Activated CD8-positive, alpha-beta memory T cell treated with anti-CD3 and anti-CD28 coated beads for 4 hours (primary cell): ENCODE results near the gene SLC2A13.
"Not testable (repeated sequence)": the region's sequence is repeated elsewhere in the genome, so short reads cannot be mapped to it uniquely, and the experiment has no call there.

ENCODE experiments used
- DNase-seq, 2 donors: peaks; one replicate each; pipeline ENCODE4 v3.0.0-alpha.2; 2020; ENCODE audit warnings: low read depth in 2 of 2

The SLC2A13 gene

DNA sequence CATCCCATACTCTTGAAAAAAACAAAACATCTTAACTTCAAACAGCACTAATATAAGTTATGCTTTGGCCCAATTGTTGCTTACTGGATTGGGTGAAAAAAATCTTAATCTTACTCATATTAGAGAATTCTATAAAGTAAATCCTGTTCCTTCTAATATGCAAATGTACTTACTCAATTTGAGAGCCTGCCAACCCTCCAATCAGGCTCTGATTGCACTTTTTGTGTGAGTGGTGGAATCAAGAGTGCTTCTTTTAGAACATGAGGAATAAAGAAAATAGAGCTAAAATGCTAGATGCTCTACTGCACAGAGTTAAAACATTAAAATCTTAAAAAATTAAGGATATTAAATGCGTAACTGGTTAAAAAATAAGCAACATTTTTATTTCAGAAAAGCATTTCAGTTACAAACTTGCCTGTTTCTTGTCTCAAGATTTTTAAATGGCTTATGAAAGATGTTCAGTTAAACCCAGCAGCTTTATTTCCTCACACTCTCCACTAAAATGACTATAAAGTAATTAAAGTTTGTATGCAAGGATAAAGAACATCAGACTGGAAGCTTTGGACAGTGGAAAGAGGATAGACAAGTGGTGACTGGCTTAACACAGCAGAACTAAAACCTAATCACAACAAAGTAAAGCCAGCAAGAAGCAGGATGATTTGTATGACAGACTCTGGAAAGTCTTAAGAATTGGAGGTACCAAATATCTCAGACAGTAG is 177.5 kb downstream of the SLC2A13 start:
- no peak for DNase-seq

DNA sequence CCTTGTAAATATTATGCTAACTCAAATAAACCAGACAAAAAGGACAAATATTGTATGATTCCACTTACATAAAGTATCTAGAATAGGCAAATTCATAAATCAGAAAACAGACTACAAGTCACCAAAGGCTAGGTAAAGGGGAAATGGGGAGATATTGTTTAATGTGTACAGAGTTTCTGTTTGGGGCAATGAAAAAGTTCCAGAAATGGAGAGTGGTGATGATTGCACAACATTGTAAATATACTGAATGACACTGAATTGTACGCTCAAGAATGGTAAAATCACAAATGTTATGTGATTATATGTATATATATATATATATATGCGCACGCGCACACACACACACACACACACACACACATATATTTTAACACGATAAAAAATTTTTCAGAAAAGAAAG is 182.5 kb downstream of the SLC2A13 start:
- DNase-seq, result no peak

DNA sequence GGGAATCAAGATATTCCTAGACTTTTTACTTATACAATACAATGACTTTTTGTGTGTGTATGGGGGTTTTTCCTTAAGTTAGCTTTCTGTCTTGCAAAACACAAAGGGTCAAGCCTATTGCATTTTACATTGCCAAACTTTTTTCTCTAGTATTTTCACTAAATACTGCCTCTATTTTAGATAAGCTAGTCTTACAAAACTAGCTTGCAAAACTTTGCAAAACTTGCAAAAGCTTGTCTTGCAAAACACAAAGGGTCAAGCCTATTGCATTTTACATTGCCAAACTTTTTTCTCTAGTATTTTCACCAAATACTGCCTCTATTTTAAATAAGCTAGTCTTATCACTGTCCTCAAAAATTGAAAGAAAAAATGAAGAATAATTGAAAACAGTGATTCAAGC is 183.3 kb downstream of the SLC2A13 start:
- not testable (repeated sequence) for DNase-seq

- no peak for DNase-seq
Observed at GRCh38 chr12:39920647-39921046, 185.2 kb downstream of the SLC2A13 start.

GRCh38 chr12:39920222-39920621 is 185.7 kb downstream of the SLC2A13 start:
- DNase-seq, result no peak

DNA sequence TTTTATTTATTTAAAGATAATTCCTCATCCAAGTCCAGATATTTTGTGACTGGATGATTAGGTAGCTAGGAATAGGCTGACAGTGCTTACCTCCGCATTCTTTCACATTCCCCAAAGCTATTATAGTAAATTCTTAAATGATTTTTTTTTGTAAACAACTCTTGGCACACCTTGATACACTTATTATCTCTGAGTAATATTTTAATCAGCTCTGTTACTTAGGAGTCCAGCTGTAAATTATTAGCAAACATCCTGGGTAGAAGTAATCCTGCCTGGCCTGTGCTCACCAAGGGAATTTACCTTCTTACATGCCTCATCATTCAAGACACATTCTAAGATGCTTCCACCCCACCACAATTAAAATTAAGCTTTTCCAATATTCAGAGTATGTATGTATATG is 186.1 kb downstream of the SLC2A13 start:
- DNase-seq, result no peak

GRCh38 chr12:39915249-39915648 is 190.6 kb downstream of the SLC2A13 start:
- no peak for DNase-seq

GRCh38 chr12:39912211-39912980 is 193.5 kb downstream of the SLC2A13 start:
- DNase-seq, result no peak

GRCh38 chr12:39906237-39906636 is 199.6 kb downstream of the SLC2A13 start:
- DNase-seq, result no peak

GRCh38 chr12:39905152-39905551 is 200.7 kb downstream of the SLC2A13 start:
- DNase-seq, result no peak

GRCh38 chr12:39902821-39903220 is 203.1 kb downstream of the SLC2A13 start:
- DNase-seq, result no peak

- DNase-seq, result no peak
Observed at GRCh38 chr12:39897315-39897714, 208.6 kb downstream of the SLC2A13 start.

DNA sequence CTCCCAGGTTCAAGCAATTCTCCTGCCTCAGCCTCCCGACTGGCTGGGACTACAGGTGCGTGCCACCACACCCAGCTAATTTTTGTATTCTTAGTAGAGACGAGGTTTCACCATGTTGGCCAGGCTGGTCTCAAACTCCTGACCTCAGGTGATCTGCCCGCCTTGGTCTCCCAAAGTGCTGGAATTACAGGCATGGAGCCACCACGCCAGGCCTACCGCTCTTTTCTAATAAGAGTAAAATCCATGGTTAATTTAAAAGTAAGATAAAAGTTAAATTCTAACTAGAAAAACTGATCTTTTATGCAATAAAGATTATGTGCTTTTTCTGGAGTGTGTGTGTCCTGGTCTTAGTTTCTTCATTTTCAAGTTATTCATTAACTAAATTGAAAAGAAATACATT is 212.5 kb downstream of the SLC2A13 start:
- DNase-seq, result not testable (repeated sequence)

DNA sequence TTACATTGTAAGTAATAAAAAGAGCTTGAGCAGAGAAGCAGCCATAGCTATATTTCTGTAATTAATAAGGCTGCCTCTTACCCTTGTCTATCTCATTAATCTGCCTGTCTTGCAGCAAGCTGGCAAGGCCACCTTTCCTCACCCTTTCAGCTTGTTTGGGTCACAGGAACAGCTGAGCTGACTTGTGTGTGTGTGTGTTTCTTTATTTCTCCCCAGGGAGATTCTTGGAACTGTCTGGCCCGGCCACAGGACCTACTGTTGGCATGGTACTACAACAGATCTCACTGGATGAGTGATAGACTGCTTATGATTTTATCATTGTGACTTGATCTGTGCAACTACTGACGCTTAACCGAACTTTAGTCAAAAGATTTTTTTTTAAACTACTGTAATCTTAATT is 213.7 kb downstream of the SLC2A13 start:
- no peak for DNase-seq

- no peak for DNase-seq
Observed at GRCh38 chr12:39887856-39888255, 218.0 kb downstream of the SLC2A13 start.

DNA sequence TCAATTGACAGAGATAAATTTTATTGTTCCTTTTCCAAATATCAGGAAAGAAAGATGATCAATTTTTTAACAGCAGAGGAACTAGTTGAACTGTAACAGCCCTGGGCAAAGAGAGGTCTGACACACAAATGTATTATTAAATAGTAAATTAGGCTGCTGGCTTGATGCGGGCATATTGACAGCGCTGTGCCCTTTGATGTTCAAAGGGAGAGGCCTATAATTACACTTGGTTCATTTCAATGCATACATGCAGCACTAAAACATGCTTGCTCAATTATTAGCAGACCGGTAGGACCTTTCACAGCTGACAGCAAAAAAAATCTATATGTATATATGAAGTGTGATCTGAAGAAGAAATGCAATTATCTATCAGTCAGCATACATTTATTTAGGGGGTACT is 219.8 kb downstream of the SLC2A13 start:
- DNase-seq, result no peak

DNA sequence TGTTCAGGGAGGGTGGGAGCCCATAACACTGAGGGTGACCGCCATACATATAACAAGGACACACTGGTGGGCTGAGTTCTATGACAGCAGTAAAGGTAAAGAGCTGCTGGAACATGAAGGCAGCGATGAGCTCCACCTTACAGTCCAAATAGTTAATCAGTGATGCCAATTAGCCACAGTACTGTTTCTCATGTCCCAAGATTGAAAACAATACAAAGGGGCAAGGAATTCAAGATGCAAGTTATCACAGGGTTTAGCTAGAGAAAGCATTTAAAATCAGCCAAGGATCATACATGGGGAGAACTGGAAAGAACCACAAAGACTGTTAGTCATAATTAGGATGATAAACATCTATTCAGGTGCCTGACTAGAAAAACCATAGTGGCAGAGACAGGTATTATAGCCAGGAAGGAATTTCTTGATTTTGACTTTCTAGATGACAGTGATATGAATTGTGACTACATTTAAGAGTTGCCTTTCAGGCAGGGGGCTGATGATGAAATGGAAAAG is 221.2 kb downstream of the SLC2A13 start:
- no peak for DNase-seq

- no peak for DNase-seq
Observed at GRCh38 chr12:39883411-39883810, 222.5 kb downstream of the SLC2A13 start.

DNA sequence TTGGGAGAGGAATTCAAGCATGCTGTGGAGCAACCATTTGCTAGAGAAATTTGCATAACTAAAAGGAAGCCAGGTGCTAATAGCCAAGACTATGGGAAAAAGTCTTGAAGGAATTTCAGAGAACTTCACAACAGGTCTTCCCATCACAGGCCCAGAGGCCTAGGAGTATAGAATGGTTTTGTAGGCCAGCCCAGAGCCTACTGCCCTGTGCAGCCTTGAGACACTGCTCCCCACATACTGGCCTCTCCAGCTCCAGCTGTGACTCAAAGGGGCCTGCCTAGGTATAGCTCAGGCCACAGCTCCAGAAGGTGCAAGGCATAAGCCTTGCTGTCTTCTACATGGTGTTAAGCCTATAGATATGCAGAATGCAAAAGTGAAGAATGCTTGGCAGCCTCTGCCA is 227.1 kb downstream of the SLC2A13 start:
- no peak for DNase-seq

DNA sequence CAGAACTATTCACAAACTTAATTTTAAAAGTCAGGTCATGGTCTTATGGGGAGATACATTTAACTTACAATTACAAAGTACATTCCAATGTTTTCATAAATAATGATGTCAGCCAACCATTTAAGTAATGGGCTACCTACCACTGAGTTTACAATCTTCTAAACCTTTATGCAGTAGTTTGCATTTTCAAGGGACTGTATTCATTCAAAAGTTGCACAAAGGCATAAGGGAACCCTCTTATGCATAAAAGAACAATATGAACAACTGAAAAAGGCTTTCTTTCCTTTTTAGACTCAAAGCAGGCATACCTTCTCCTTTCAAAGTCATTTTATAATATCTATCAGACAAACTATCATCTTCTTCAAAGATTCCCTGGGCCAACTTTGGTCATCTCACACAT is 230.2 kb downstream of the SLC2A13 start:
- no peak for DNase-seq

DNA sequence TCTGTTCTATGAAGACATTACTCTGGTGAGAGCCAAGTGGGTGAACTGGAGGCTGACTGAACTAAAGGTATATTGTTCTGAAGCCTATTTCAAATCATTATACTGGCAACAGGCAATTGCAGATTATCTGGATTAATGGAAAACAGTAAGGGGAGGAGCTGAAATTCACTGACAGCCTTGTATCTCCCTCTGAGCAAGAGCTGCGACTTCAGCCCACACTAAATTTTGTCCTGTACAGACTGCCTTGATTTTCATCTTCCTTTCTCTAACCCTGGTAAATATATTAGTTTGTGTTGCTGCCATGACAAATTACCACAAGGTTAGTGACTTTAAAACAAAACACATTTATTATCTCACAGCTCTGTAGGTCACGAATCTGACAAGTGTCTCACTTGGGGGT is 231.1 kb downstream of the SLC2A13 start:
- no peak for DNase-seq

DNA sequence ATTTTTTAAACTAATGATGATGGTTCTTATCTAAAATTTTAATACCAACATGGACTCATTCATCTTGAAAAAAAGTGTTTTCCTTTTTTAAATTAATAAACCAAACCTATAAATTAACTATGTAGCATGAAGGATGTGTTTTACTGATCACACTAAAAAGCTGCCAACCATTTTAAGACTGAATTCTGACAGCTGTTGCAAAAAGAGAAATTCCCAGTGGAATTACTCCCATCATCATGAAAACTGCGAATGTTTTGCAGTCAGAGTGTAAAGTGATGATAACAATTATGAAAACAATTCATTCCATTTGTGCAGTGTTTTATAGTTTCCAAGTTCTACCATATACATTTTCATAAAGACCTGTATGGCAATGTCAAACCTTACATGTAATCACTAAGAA is 232.8 kb downstream of the SLC2A13 start:
- DNase-seq, result no peak

- no peak for DNase-seq
Observed at GRCh38 chr12:39872425-39872824, 233.5 kb downstream of the SLC2A13 start.
